NCI-H2196 (cell line): ENCODE results near the gene FLNB.
"Not testable (repeated sequence)": the region's sequence is repeated elsewhere in the genome, so short reads cannot be mapped to it uniquely, and the experiment has no call there.

Experiments
- DNase-seq: peaks from one replicate; lab custom pipeline; 2025; ENCODE audit not compliant: unreplicated experiment; lab: John Stamatoyannopoulos, UW

The FLNB gene

GRCh38 chr3:58051196-58051595 lies 43.0 kb downstream of the FLNB start:
- no peak for DNase-seq

- DNase-seq, result not testable (repeated sequence)
These were observed 43.5 kb downstream of the FLNB start for GRCh38 chr3:58051658-58052261.

DNA sequence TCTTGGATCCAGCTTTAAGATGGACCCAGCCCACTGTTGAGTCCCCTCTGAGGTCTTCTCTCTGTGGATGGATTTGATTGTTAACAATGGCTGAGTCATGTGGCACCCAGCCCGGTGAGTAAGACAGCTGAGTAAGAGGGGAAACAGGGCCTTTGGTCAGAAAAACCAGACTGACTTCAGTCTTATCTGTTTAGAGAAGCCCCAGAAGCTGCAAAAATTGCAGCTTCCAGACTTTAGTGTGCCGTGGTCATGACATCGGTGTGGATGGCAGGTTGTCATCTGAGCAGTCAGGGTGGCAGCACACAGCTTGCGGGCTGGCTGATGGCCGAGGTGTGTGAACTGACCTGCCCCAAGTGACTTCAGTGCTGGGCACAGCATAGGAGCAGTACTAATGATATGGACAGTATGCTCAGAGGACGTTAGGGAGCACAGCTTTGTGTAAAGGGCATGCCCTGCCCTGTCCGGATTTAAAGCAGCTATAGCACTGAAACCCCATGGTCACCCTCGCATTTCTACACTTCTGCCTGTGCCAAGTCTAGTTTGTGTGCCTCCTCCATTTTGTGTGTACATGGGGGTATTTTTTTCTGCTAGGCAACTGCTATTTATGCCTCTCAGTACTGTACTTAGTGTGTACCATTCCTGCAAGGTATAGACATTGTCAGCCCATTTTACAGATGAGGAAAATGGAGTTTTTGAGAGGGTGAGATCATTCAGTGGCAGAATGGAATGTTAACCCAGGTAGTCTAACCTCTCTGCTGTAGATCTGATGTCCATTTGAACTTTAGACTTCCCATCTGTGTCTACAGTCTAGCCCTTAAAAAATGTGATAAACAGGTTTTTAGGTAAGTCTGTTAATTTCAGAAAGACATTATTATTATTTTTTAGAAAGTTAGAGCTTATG lies 44.4 kb downstream of the FLNB start:
- DNase-seq, result no peak

- DNase-seq, result no peak
These were observed 46.4 kb downstream of the FLNB start for GRCh38 chr3:58054652-58055051.

DNA sequence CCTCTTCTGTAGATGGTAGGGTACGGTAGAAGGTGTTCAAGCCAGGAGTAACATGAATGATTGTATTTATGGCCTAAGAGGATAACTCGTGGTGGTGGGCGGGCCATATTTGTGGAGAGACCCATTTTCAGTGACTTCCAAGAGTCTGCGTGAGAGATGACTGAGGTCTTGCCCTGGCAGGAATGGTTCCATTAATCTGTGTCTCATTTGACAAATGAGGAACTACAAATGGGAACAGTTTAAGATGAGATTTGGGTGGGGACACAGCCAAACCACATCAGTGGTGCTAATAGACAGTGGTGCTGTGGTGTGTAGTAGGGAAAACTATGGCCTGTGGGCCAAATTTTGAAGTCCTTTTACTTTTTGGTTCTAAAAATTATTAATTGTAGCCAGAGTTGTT lies 47.1 kb downstream of the FLNB start:
- no peak for DNase-seq

DNA sequence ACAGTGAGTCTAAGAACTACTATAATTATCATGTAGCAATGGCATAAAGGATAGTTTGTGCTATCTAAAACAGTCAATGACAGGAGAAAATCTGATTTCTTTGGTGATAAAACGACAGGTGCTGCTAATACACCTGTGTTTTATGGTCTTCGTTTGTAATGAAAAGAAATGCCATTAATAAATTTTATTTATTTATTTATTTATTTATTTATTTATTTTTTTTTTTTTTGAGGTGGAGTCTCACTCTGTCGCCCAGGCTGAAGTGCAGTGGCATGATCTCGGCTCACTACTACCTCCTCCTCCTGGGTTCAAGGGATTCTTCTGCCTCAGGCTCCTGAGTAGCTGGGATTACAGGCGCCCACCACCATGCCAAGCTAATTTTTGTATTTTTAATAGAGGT lies 47.7 kb downstream of the FLNB start:
- DNase-seq, result not testable (repeated sequence)

DNA sequence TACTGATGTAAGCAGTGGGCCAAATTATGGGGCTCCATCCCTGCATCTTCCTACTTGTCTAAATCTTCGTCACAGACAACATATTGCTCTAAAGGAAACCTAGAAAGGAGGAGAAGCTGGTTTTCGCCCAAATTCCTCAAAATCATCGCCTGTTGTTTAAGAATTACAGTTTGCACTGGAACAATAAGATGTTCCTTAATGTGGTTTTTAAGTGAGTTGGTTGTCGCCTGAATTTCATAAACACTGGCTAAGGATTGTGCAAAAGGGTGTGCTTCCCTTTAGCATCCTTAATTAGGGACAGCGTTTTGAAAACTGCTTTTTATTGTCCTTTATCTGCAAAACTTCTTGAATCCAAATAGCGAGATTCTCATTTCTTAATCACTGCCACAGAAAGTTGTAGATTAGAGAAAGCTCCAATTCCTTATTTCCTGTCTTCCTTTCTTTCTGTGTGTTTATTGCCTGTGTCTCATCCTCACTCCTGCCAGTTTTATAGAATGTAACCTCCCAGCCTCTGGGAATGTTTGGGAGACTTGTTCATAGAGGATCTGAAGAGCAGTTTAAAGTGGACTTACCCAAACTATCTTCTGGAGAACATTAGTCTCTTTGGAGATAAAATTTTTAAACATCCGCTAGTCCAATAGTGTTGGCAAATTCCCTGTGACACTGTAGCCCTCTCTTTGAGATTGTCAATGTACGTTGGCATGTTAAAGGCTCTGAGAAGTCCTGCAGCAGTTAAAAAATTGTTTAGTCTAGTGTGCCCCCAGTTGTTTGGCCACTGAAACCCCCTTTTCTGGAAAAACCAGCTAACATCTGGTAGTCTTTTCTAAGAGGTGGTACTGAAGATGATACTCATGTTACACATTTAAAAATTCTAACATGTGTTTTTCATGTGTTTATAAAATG lies 50.4 kb downstream of the FLNB start:
- no peak for DNase-seq

- DNase-seq, result no peak
These were observed 51.4 kb downstream of the FLNB start for GRCh38 chr3:58059349-58060321.

GRCh38 chr3:58062472-58062871 lies 54.2 kb downstream of the FLNB start:
- DNase-seq, result no peak

DNA sequence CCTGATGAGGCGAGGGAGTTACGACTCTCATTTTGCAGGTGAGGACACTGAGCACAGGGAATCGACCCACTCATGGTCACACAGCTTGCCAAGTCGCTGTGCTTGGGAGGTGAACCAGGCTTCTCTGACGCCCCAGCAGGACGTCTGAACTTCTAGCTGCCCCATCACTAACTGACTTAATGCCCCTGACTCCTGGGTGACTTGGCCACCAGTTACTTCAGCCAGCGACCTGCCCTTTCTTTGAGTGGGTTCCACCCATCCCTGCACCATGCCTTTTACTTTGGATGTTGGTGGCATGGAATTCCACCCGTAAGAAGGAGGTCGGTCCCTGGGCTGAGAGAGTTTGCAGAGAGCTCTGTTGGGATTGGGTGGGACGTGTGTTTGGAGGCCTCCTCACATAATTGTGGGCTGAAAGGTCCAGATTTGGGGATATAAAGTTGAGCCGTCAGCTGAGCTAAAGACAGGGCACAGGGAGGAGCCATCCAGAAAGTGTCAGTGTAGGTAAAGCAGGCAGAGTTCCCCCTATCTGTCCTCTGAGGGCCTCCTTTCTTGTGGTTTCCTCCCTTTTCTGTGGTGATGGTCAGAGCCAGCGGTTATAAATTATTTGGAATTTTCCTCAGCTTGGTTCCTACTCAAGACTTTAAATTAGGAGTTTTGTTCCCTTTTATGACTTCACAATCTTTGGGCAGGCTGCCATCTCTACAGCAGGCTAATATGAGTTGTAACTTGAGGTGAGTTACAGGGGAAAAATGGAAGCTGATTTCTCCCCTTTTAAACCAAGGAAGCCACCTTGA lies 55.0 kb downstream of the FLNB start:
- no peak for DNase-seq

DNA sequence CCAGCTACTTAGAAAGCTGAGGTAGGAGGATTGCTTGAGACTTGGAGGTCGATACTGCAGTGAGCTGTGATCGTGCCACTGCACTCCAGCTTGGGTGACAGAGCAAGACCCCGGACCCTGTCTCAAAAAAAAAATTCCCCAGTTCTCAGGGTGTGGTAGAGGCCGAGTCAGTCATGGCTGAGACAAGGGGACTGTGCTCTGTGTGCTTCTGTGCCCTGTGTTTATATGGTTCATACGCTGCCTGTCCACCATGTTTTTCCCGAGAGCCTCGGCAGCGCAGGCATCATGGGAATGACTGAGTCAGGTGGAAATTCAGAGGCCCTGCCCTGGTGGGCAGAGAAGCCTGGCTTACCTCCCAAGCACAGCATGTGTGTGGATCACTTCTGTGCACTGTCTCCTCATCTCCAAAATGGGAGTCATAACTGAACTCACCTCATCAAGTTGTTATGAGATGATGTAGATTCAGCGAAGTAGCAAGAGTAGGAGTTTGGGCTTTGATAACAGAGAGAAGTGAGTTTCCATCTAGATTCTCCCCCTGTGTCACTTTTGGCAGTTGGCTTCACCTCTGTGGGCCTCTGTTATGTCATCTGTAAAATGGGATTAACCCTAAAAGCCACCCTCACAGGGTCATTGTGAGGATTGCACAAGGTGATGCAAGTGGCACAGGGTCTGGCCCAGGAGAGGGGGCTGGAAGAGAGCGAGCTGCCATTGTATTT lies 56.9 kb downstream of the FLNB start:
- no peak for DNase-seq

- DNase-seq, result no peak
These were observed 57.5 kb downstream of the FLNB start for GRCh38 chr3:58065700-58066167.

GRCh38 chr3:58066842-58067241 lies 58.6 kb downstream of the FLNB start:
- DNase-seq, result no peak

DNA sequence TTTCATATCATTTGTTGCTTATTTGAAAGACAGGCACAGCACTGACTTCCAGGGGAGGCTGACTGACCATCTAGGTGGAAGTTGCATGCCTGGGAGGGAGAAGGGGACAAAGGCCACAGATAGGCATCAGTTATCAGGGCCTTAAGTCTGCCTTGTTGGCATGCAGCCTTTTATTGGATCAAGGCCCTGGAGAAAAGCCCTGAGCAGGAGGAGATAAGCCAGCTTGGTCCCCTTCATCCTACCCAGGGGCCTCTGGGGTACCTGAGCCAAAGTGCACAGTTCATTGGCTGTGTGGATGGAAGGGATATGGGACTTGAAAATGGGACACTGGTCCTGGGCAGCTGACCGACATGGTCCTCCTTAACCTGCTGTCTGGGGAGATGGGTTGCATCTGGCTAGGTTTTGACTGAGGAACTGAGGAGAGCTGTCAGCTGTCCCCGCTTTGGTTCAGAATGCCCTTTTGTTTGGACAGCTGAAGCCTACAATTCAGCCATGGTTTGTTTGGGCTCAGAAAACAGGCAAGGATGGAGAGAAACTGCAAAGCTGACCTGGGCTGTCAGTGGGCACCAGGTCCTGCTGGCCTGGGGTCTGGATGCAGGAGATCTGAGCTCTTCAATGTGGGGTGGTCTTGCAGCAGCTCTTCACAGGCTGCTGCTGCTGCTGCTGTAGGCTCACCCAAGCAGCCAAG lies 60.0 kb downstream of the FLNB start:
- no peak for DNase-seq

GRCh38 chr3:58071480-58071971 lies 63.3 kb downstream of the FLNB start:
- no peak for DNase-seq

GRCh38 chr3:58072052-58072762 lies 64.0 kb downstream of the FLNB start:
- DNase-seq, result no peak

GRCh38 chr3:58072763-58073130 lies 64.5 kb downstream of the FLNB start:
- no peak for DNase-seq
